Measurements from ENCODE around the gene UBTF.
"Not testable (repeated sequence)": the region's sequence is repeated elsewhere in the genome, so short reads cannot be mapped to it uniquely, and the experiment has no call there.

The UBTF gene

GRCh38 chr17:44247440-44247841 lies 28.0 kb upstream of the UBTF start:
- no peak for DNase-seq

DNA sequence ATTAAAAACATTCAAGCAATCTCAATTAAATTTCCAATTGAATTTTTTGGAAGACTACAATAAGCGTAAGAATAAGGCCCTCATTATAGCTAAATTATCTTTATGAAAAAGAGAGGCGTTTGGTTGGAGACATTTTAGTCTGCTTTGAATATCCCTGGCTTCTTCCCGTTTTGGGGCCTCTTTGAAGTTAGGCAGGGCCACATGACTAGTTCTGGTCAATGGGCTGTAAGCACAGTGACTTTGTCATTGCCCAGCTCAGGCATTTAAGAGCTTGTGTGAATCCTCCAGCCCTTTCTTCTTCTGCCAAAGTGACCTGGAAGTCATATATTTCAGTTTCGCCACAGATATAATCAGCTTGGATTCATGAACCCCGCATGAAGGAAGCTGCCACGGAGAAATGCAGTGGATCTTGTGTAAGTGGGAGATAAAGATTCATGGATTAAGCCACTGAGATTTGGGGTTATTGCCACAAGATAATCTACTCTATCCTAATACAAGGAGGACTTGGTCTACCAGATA lies 21.7 kb upstream of the UBTF start:
- DNase-seq = no peak

GRCh38 chr17:44237886-44238285 lies 18.4 kb upstream of the UBTF start:
- DNase-seq = not testable (repeated sequence)

GRCh38 chr17:44236444-44236991 lies 17.0 kb upstream of the UBTF start:
- DNase-seq = no peak

DNA sequence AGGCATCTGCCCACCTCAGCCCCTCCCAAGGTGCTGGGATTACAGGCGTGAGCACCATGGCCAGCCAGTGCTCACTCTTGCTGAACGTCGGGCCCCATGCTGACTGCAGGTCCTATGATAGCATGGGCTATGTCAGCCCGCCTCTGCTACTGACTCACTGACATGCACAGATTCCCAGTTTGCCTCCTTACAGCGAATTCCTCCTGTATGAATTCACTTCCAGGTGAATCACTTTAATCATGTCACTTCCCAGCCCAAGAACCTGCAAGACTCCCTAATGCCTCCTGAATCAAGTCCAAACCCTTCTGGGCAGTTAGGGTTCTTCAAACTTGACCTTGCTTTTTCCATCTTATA lies 16.1 kb upstream of the UBTF start:
- no peak for DNase-seq

GRCh38 chr17:44233582-44233981 lies 14.1 kb upstream of the UBTF start:
- DNase-seq = no peak

GRCh38 chr17:44232061-44232460 lies 12.6 kb upstream of the UBTF start:
- DNase-seq = no peak

DNA sequence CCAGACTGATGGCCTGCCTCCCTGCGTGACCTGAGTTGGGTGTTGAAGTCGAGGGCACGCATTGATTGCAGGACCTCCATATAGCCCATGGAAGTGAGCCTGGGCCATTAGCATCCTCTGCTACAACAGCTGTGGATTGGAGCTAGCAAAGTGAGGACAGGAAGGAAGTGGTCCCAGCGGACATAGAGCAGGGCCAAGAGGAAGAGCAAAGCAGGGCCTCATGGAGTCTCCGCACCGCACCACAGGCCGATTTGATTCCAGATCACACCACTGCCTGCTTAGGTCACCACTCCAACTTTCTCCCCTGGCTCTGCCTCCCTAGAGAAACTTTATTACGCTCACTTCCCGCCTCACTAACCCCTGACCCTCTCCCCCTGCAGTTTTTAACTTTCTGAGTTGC lies 10.7 kb upstream of the UBTF start:
- DNase-seq = no peak

DNA sequence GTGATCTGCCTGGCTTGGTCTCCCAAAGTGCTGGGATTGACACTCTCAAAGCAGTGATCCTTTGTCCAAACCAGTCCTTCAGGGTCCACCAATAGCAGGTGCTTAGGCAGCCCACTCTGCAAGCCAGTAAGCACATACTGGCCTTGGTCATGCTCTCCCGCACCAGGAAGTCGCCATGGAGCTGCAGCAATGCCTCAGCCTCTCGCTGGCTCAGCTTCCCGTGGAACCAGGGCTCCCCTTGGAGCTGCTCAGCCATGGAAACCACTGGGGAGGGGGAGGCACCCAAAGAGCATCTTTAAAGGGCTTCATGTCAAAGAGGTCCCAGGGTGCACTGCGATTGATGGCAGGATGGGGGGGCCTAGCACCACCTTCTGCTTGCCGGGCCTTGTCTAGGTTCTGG lies 9.6 kb upstream of the UBTF start:
- no peak for DNase-seq

DNA sequence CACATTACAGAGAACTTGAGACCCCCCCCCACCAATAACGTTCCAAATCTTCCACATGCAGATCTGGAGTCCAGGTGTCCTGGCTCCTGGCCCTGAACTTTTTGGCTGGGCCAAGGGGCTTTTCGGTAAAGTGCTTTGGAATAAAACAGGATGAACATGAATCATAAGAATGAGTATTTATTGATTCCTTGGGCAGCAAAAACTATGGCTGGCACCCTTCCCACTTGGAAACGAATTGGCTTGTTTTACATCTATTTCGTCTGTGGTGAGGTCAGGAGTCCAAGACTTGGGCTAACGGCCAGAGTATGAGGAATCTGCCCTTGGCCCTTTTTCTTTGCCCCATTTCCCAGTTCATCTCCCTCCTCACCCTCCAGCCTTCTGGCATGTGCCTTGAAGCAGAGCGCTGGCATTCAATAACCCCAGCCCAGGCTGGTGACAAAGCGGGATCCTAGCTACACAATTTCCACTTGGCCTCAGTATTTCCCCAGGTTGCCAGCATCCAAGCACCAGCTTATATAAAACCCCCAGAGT lies 4.1 kb upstream of the UBTF start:
- DNase-seq = no peak

- DNase-seq = peak; percentile 85
Observed at GRCh38 chr17:44222112-44222869, 2.8 kb upstream of the UBTF start.

DNA sequence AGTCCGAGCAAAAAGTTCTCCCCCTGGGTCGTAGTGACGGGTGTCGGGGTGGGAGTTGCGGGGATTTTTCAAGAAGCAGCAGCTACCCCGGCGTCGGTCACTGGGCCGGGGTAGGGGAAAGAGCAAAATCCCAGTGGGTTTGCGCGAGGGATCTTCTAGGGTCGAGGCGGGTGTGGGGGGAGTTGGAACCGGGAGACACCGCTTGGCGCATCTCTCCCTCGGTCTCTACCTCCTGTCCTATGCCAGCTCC lies 2.3 kb upstream of the UBTF start:
- no peak for DNase-seq

GRCh38 chr17:44221084-44221861 lies 1.8 kb upstream of the UBTF start:
- DNase-seq = peak; percentile 93

- peak; percentile 80 for DNase-seq
Observed at GRCh38 chr17:44220213-44221083, 973 bp upstream of the UBTF start.

GRCh38 chr17:44219108-44219615 lies 313 bp downstream of the UBTF start:
- peak; percentile 86 for DNase-seq

DNA sequence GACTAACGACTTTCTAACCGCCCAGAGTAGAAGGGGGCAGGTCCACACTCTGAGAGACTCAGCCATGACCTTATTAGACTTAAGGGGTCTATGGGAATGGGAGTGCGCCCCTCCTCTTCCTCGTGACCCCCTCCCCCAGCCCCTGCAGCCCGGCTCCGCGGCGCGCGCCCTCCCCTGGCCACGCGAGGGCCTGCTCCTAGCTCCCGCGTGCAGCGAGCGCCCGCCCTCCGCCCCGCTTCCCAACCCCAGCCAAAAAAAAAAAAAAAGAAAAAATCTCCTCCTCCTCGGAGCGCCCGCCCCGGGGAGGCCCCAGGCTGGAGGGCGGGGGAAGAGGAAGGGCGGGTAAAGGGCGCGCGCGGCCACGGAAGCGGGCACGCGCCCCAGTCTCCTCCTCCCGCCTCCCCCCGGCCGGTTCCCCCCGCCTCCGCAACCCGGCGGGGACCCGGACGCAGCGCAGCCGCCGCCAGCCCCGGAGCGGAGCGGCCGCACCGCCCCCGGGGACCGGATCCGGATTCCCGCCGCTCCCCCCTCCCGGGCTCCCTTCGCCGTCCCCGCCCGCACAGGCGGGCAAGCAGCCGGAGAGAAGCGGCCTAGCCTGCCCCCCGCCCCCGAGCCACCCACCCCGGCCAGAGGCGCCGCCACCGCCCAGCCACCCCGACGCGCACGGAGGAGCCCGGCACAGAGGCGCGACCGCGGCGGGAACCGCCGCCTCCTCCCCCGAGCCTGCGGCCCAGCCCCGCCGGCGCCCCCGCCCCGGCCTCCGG lies 949 bp downstream of the UBTF start:
- DNase-seq = peak; percentile 96

DNA sequence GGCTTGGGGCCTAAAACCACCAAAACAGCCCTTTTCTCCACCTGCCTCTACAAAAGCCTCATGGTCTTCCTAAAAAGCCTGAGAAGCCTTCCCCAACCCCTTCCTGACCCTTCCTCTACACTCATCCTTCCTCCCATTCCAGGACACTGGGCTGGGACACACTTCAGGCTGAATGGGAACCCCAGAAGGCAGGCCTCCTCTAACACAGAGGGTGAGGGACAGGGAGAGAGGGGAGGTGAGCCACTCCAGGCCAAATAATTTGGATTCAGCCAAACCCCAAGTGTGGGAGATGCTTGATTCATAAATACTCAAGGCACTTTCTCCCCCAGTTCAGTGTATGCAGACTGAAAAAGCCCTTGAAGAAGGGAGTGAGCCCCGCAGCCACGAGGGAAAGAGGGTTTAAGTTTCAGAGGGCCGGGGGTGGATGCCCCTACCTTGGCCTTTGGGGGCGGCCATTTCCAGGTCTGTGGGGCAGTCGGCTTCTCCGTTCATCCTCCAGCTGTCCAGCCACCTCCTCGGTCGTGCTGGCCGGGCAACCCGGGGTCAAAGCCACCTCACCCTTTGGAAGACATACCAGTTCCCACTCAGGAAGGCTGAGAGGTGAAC lies 1.6 kb downstream of the UBTF start:
- no peak for DNase-seq

- DNase-seq = no peak
Observed at GRCh38 chr17:44216694-44217093, 2.8 kb downstream of the UBTF start.

- DNase-seq = no peak
Observed at GRCh38 chr17:44216173-44216572, 3.3 kb downstream of the UBTF start.

DNA sequence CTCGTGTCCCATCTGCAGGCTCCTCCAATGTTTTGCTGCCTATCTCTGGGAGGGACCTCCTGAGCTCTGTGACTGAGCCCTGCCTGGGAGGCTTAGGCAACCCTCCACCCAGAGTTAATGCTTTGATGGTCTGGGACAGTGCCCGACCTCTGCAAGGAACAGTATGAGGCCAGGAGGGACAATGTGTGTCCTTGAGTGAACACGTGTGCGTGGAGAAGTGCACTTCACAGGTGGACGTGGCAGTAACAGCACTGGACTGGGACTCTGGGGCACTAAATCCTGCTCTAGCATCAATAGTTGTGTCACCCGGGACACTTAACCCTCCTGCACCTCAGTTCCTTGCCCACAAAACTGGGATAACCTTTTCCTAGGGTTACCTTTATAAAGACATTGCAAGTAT lies 4.6 kb downstream of the UBTF start:
- DNase-seq = no peak

DNA sequence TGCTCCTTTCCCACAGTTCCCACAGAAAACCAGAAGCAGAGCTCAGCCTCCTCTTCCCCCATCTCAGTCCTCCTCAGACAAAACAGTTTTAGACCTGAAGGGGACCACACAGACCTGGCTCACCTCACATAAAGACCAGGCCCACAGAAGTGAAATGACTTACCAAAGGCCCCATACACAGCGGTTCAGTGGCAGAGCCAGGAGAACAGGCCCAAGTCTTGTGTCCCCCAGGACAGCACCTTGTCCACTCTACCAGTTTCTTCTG lies 5.3 kb downstream of the UBTF start:
- no peak for DNase-seq

Data from eye (tissue), 1 donor.